ENCODE results near the gene BAG5.

DNA sequence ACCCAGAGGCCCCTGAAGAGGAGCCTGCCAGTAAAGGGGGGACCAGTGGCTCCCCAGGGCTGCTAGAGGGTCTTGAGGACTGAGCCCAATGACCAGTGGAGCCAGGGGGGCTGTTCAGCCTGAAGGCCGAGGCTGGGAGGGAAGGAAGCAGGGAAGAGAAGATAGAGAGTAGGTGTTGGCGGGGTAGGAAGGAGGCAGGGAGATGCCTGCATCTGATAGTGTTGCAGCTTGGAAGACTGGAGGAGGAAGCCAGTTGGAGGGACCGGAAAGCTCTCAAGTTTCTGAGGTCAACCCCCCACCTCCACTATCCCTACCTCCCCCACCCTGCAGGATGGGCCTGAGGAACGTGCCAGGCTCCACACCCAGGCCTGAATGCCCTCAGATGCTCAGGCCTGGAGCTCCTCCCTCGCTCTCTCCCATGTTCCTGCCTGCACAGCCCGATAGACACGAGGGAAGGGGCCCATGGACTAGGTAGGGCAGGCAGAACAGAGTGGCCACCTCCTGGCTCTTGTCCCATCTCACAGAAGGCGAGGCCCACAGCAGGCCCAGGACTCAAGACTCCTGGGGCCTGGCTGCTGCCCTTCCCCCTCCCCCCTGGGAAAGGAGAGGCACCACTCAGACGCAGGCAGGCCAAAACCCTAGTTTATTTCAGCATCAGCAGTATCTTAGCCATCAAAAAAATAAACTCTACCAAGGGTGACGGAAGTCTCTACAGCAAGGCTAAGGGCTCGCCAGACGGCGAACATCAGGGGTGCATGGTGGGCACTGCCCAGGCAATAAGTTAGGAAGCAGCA lies 43.2 kb downstream of the BAG5 start:
- TF ChIP-seq, protein P1, sequence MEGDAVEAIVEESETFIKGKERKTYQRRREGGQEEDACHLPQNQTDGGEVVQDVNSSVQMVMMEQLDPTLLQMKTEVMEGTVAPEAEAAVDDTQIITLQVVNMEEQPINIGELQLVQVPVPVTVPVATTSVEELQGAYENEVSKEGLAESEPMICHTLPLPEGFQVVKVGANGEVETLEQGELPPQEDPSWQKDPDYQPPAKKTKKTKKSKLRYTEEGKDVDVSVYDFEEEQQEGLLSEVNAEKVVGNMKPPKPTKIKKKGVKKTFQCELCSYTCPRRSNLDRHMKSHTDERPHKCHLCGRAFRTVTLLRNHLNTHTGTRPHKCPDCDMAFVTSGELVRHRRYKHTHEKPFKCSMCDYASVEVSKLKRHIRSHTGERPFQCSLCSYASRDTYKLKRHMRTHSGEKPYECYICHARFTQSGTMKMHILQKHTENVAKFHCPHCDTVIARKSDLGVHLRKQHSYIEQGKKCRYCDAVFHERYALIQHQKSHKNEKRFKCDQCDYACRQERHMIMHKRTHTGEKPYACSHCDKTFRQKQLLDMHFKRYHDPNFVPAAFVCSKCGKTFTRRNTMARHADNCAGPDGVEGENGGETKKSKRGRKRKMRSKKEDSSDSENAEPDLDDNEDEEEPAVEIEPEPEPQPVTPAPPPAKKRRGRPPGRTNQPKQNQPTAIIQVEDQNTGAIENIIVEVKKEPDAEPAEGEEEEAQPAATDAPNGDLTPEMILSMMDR (IDR thresholded peaks at IDR 0.05), result no peak
- no peak for TF ChIP-seq POLR2A (IDR thresholded peaks at IDR 0.05)
- no peak for TF ChIP-seq POLR2AphosphoS5 (IDR thresholded peaks at IDR 0.05)

Measured in stomach (tissue), 4 donors.